CD4-positive, alpha-beta T cell treated with Interleukin-15 for 4 hours (primary cell): ENCODE data around the gene LMAN2L.
"Not testable (repeated sequence)": the region's sequence is repeated elsewhere in the genome, so short reads cannot be mapped to it uniquely, and the experiment has no call there.

Experiments used
- DNase-seq: peaks from one replicate; pipeline ENCODE4 v3.0.0-alpha.2; 2020; ENCODE audit warnings: low spot score

LMAN2L gene

GRCh38 chr2:96687711-96688640 lies 51.9 kb downstream of the LMAN2L start:
- no peak for DNase-seq

- DNase-seq, result no peak
These were observed 52.6 kb downstream of the LMAN2L start for GRCh38 chr2:96687266-96687665.

- DNase-seq, result no peak
These were observed 54.0 kb downstream of the LMAN2L start for GRCh38 chr2:96685577-96686459.

GRCh38 chr2:96684883-96685576 lies 54.8 kb downstream of the LMAN2L start:
- DNase-seq, result no peak

- no peak for DNase-seq
These were observed 55.7 kb downstream of the LMAN2L start for GRCh38 chr2:96683972-96684820.

- DNase-seq, result no peak
These were observed 56.6 kb downstream of the LMAN2L start for GRCh38 chr2:96683307-96683706.

- no peak for DNase-seq
These were observed 58.3 kb downstream of the LMAN2L start for GRCh38 chr2:96681540-96681939.

GRCh38 chr2:96680561-96681141 lies 59.2 kb downstream of the LMAN2L start:
- DNase-seq, result no peak

GRCh38 chr2:96679848-96680247 lies 60.0 kb downstream of the LMAN2L start:
- no peak for DNase-seq

GRCh38 chr2:96669539-96670215 lies 70.2 kb downstream of the LMAN2L start:
- DNase-seq, result no peak

- DNase-seq, result no peak
These were observed 71.1 kb downstream of the LMAN2L start for GRCh38 chr2:96668771-96669170.

- not testable (repeated sequence) for DNase-seq
These were observed 74.1 kb downstream of the LMAN2L start for GRCh38 chr2:96665717-96666116.

- DNase-seq, result no peak
These were observed 74.7 kb downstream of the LMAN2L start for GRCh38 chr2:96665083-96665569.

- DNase-seq, result no peak
These were observed 75.4 kb downstream of the LMAN2L start for GRCh38 chr2:96664366-96664925.

- no peak for DNase-seq
These were observed 76.0 kb downstream of the LMAN2L start for GRCh38 chr2:96663829-96664228.

GRCh38 chr2:96663177-96663576 lies 76.7 kb downstream of the LMAN2L start:
- no peak for DNase-seq

GRCh38 chr2:96662360-96662759 lies 77.5 kb downstream of the LMAN2L start:
- no peak for DNase-seq

GRCh38 chr2:96661324-96661723 lies 78.5 kb downstream of the LMAN2L start:
- DNase-seq, result no peak

GRCh38 chr2:96656540-96656939 lies 83.3 kb downstream of the LMAN2L start:
- DNase-seq, result no peak
